A549 (cell line): Measurements from ENCODE around the gene PLA2G7. TPM values are rescaled to one million over a fixed set of nuclear protein-coding genes. Genes with fewer than 3 reads are reported as not detected.
A peak's percentile ranks its signal among the peaks of the same experiment; 100 is the strongest.

Experiments used
- ATAC-seq, 2 experiments: fragments of 200-7000 bp in 1 of 2; fragments of >200 bp in 1 of 2; cut with Nextera tagmentation in 1 of 2; cut with Tn5 transposase in 1 of 2; 3 replicates each; pipeline versions ENCODE4 v1.8.0 to v1.9.1; 2018 to 2020; ENCODE audit warnings: mild to moderate bottlenecking in 1 of 2, moderate library complexity in 1 of 2
- CTCF ChIA-PET: fragments of 300-600 bp; sonication (Branson Sonifier 250); formaldehyde crosslinking; extraction: SDS; loops from one replicate; lab custom pipeline; 2021; ENCODE audit warnings: antibody characterized with exemption, inconsistent platforms; lab: Yijun Ruan, JAX
- POLR2A ChIA-PET: fragments of 350-600 bp; formaldehyde crosslinking; extraction: SDS; loops from one replicate; lab custom pipeline; 2021; ENCODE audit warnings: antibody characterized with exemption, inconsistent platforms; lab: Yijun Ruan, JAX
- DNase-seq, 2 experiments: peaks; one replicate each; pipeline versions ENCODE4 v3.0.0 to v3.0.0-alpha.2; 2011 to 2016; ENCODE audit warnings: low read depth in 1 of 2, low spot score in 1 of 2
- FAIRE-seq: peaks from 2 replicates; lab custom pipeline; 2011; peaks lifted over from hg19 to GRCh38; lab: Jason Lieb, UNC
- H3K27ac ChIP-seq, 2 experiments: fragments of >200 bp; sonication (Bioruptor Twin); formaldehyde crosslinking; 3 replicates each; pipeline ENCODE4 v1.5.1; 2016 to 2017
- H3K4me1 ChIP-seq: fragments of >200 bp; sonication (Bioruptor Twin); formaldehyde crosslinking; 3 replicates; pipeline ENCODE4 v1.6.1; 2016
- H3K4me2 ChIP-seq: fragments of >200 bp; sonication (Bioruptor Twin); formaldehyde crosslinking; 3 replicates; pipeline ENCODE4 v1.6.1; 2016
- H3K4me3 ChIP-seq: fragments of >200 bp; sonication (Bioruptor Twin); formaldehyde crosslinking; 3 replicates; pipeline ENCODE4 v1.5.1; 2016
- H3K9me3 ChIP-seq: fragments of >200 bp; sonication (Bioruptor Twin); formaldehyde crosslinking; 3 replicates; pipeline ENCODE4 v1.6.1; 2016
- EHF ChIP-seq: fragments of 250-450 bp; sonication (Bioruptor Pico); IDR thresholded peaks from 2 replicates; pipeline ENCODE4 v1.5.0; 2020; ENCODE audit warnings: mild to moderate bottlenecking
- EP300 ChIP-seq, 2 experiments: fragments of >200 bp; sonication (Bioruptor Twin); formaldehyde crosslinking; IDR thresholded peaks; 2 replicates in 1 of 2; 3 replicates in 1 of 2; pipeline ENCODE4 v1.6.1; 2016 to 2017
- ESRRA ChIP-seq: fragments of 150-350 bp; IDR thresholded peaks from 2 replicates; pipeline ENCODE4 v1.6.1; 2014; ENCODE audit warnings: mild to moderate bottlenecking, low read length, borderline replicate concordance
- FOSB ChIP-seq: fragments of 250-450 bp; sonication (Bioruptor Pico); IDR thresholded peaks from 2 replicates; pipeline ENCODE4 v1.5.0; 2020; ENCODE audit warnings: mild to moderate bottlenecking, moderate library complexity
- HOXB5 ChIP-seq: fragments of 250-450 bp; sonication (Bioruptor Pico); IDR thresholded peaks from 2 replicates; pipeline ENCODE4 v1.5.0; 2020; ENCODE audit warnings: mild to moderate bottlenecking, moderate library complexity
- JUN ChIP-seq, 2 experiments: fragments of >200 bp; sonication (Bioruptor Twin); formaldehyde crosslinking; IDR thresholded peaks; 2 replicates in 1 of 2; 3 replicates in 1 of 2; pipeline ENCODE4 v1.6.1; 2016 to 2017
- JUNB ChIP-seq: fragments of >200 bp; sonication (Bioruptor Twin); formaldehyde crosslinking; IDR thresholded peaks from 2 replicates; pipeline ENCODE4 v1.6.1; 2016
- KDM1A ChIP-seq: fragments of 200-600 bp; sonication (generic); IDR thresholded peaks from 2 replicates; pipeline ENCODE4 v1.6.1; 2016; ENCODE audit warnings: low read depth, mild to moderate bottlenecking
- KDM5A ChIP-seq: fragments of 200-600 bp; sonication (generic); IDR thresholded peaks from 2 replicates; pipeline ENCODE4 v1.6.1; 2016; ENCODE audit warnings: antibody characterized with exemption, mild to moderate bottlenecking
- MAZ ChIP-seq: fragments of 150-350 bp; IDR thresholded peaks from 2 replicates; pipeline ENCODE4 v1.6.1; 2014; ENCODE audit warnings: antibody characterized with exemption, low read depth, low read length, borderline replicate concordance
- MYC ChIP-seq: IDR thresholded peaks from 2 replicates; pipeline ENCODE4 v1.6.1; 2012; ENCODE audit warnings: mild to moderate bottlenecking, inconsistent platforms, low read length, improper control_type of control experiment, borderline replicate concordance
- TP53 ChIP-seq: fragments of 250-450 bp; sonication (Bioruptor Pico); IDR thresholded peaks from 2 replicates; pipeline ENCODE4 v1.5.0; 2021; ENCODE audit warnings: mild to moderate bottlenecking, moderate library complexity
- ZNF302 ChIP-seq: fragments of 250-450 bp; sonication (Bioruptor Pico); IDR thresholded peaks from 2 replicates; pipeline ENCODE4 v1.9.0; 2021; ENCODE audit warnings: inconsistent platforms, mild to moderate bottlenecking, moderate library complexity
- WGBS: methylation state at CpG from one replicate; pipeline ENCODE4 v1.1.6; 2017; ENCODE audit errors: missing lambda C conversion rate; 5-methylcytosine and 5-hydroxymethylcytosine counted together
- polyA minus RNA-seq: library from RNA; depleted of rRNA, polyadenylated mRNA; stranded (reverse); fragments of >200 nt; gene quantifications from 2 replicates; pipeline ENCODE4 v1.2.3, GENCODE V29; 2011; rRNA and poly(A)+ RNA removed
- polyA plus RNA-seq, 4 experiments: library from polyadenylated mRNA; depleted of rRNA in 3 of 4; stranded (reverse); fragments of >200 nt; fragmentation: RNase III in 1 of 4; extraction: RNeasy Plus Mini Kit Qiagen cat#74134 plus additional on column Dnase treatment in 1 of 4; gene quantifications; 2 replicates in 3 of 4; 3 replicates in 1 of 4; pipeline ENCODE4 v1.2.3, GENCODE V29; 2011 to 2017
- TF ChIP-seq, protein P1 (sequence below): IDR thresholded peaks from 2 replicates; pipeline ENCODE4 v1.6.1; 2012
- TF ChIP-seq, protein P2 (sequence below): fragments of 150-350 bp; IDR thresholded peaks from 2 replicates; pipeline ENCODE4 v1.6.1; 2014; ENCODE audit warnings: low read depth, mild to moderate bottlenecking, low read length
- TF ChIP-seq, protein P3 (sequence below): fragments of >200 bp; sonication (Bioruptor Twin); formaldehyde crosslinking; IDR thresholded peaks from 3 replicates; pipeline ENCODE4 v1.5.1; 2016
- TF ChIP-seq, protein P4 (sequence below): fragments of 450-650 bp; IDR thresholded peaks from 2 replicates; pipeline ENCODE4 v1.6.1; 2014; ENCODE audit warnings: antibody characterized with exemption
- TF ChIP-seq, protein P5 (sequence below): IDR thresholded peaks from 2 replicates; pipeline ENCODE4 v1.6.1; 2012
- TF ChIP-seq, protein P6 (sequence below): fragments of >200 bp; sonication (Bioruptor Twin); formaldehyde crosslinking; IDR thresholded peaks from 3 replicates; pipeline ENCODE4 v1.6.1; 2016

Gene PLA2G7
- polyA plus RNA-seq (2011; rRNA removed) (0.04 TPM in 1 of 2 replicates, not detected in the other), polyA plus RNA-seq (2017; fragmentation: RNase III; extraction: RNeasy Plus Mini Kit Qiagen cat#74134 plus additional on column Dnase treatment) (not detected in 3 replicates), polyA minus RNA-seq (not detected in 2 replicates)
- polyA plus RNA-seq (2012; cell fraction: cytosol; rRNA removed), result not detected in 2 replicates
- polyA plus RNA-seq (2012; cell fraction: nucleus; rRNA removed), result not detected in 2 replicates

DNA sequence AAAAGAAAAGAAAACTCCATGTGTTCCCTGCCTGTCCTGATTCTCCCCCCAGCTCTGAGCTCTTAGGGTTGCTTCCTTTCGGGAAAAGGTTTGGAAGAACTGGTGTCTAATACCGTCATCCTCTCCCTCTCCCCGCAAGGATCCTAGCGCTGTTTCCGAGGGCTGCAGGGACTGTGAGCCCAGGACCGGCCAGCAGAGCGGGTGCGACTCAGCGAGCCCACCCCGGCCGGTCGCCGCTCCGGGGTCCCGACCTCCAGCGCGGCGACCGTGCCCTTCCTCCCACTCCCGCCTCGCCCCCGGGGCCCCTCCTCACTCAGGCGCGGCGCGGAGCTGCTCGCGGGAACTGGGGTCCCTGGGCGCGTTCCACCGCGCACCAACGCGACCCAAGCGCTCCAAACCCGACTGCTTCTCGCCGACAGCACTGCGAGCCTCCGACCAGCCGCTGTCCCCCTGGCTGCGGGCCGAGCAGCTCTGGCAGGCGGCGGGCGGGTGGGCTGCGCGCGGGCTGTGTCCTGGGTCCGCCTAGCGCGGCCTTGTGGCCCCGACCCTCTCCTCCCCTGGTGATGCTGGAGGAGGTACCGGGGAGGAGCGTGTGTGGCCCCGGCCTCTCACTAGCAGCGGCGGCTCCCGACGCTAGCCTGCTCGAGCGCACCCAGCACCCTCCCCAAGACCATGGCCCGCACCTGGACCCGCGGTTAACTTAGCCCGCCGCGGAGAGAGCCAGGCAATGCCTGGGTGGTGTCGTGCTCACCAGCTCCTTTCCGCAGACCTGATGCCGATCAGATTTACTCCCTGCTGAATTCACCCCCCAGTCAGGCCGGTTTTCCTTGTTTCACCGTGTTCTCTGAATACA is at the start of gene PLA2G7:
Gene PLA2G7 (minus strand): TSS at position 509 of the 853 bp plus-strand sequence. CDS start 12,484 bp downstream, outside the sequence.
- WGBS, result 25% methylated on average over 16 of the region's 73 CpGs
- FAIRE-seq, result no peak
- ChIA-PET CTCF (interaction anchor here (1.0 kb wide), 1 partner anchor 8 kb away, joined by 3 read pairs; no protein-coding TSS in a partner anchor), POLR2A (no interaction called here)
- TF ChIP-seq EHF (CRISPR knock-in tag), result no peak
- TF ChIP-seq, protein P1, sequence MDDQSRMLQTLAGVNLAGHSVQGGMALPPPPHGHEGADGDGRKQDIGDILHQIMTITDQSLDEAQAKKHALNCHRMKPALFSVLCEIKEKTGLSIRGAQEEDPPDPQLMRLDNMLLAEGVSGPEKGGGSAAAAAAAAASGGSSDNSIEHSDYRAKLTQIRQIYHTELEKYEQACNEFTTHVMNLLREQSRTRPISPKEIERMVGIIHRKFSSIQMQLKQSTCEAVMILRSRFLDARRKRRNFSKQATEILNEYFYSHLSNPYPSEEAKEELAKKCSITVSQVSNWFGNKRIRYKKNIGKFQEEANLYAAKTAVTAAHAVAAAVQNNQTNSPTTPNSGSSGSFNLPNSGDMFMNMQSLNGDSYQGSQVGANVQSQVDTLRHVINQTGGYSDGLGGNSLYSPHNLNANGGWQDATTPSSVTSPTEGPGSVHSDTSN, result no peak
- no peak for TF ChIP-seq ZNF302 (CRISPR knock-in tag)
- TF ChIP-seq, protein P2, sequence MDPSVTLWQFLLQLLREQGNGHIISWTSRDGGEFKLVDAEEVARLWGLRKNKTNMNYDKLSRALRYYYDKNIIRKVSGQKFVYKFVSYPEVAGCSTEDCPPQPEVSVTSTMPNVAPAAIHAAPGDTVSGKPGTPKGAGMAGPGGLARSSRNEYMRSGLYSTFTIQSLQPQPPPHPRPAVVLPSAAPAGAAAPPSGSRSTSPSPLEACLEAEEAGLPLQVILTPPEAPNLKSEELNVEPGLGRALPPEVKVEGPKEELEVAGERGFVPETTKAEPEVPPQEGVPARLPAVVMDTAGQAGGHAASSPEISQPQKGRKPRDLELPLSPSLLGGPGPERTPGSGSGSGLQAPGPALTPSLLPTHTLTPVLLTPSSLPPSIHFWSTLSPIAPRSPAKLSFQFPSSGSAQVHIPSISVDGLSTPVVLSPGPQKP, result no peak
- TF ChIP-seq, protein P3, sequence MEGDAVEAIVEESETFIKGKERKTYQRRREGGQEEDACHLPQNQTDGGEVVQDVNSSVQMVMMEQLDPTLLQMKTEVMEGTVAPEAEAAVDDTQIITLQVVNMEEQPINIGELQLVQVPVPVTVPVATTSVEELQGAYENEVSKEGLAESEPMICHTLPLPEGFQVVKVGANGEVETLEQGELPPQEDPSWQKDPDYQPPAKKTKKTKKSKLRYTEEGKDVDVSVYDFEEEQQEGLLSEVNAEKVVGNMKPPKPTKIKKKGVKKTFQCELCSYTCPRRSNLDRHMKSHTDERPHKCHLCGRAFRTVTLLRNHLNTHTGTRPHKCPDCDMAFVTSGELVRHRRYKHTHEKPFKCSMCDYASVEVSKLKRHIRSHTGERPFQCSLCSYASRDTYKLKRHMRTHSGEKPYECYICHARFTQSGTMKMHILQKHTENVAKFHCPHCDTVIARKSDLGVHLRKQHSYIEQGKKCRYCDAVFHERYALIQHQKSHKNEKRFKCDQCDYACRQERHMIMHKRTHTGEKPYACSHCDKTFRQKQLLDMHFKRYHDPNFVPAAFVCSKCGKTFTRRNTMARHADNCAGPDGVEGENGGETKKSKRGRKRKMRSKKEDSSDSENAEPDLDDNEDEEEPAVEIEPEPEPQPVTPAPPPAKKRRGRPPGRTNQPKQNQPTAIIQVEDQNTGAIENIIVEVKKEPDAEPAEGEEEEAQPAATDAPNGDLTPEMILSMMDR, result no peak
- TF ChIP-seq, protein P4, sequence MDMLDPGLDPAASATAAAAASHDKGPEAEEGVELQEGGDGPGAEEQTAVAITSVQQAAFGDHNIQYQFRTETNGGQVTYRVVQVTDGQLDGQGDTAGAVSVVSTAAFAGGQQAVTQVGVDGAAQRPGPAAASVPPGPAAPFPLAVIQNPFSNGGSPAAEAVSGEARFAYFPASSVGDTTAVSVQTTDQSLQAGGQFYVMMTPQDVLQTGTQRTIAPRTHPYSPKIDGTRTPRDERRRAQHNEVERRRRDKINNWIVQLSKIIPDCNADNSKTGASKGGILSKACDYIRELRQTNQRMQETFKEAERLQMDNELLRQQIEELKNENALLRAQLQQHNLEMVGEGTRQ, result no peak
- TF ChIP-seq, protein P5, sequence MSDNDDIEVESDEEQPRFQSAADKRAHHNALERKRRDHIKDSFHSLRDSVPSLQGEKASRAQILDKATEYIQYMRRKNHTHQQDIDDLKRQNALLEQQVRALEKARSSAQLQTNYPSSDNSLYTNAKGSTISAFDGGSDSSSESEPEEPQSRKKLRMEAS, result no peak
- TF ChIP-seq JUN (IDR thresholded peaks at IDR 0.05), result no peak
- no peak for TF ChIP-seq ESRRA
- TF ChIP-seq JUNB, result no peak
- TF ChIP-seq MYC, result no peak
- TF ChIP-seq TP53, result no peak
- no peak for TF ChIP-seq EP300 (IDR thresholded peaks at IDR 0.05)
- TF ChIP-seq MAZ, result no peak
- TF ChIP-seq, protein P6, sequence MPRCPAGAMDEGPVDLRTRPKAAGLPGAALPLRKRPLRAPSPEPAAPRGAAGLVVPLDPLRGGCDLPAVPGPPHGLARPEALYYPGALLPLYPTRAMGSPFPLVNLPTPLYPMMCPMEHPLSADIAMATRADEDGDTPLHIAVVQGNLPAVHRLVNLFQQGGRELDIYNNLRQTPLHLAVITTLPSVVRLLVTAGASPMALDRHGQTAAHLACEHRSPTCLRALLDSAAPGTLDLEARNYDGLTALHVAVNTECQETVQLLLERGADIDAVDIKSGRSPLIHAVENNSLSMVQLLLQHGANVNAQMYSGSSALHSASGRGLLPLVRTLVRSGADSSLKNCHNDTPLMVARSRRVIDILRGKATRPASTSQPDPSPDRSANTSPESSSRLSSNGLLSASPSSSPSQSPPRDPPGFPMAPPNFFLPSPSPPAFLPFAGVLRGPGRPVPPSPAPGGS, result no peak
- no peak for TF ChIP-seq HOXB5 (CRISPR knock-in tag)
- no peak for TF ChIP-seq KDM5A
- TF ChIP-seq FOSB (CRISPR knock-in tag), result no peak
- TF ChIP-seq KDM1A, result no peak
- peak within 1 kb of the TSS; percentile 99 for H3K4me2 ChIP-seq
- no peaks in the 10 kb centered on the region for H3K4me1 ChIP-seq
- H3K27ac ChIP-seq, result peak within 1 kb of the TSS in 1 of 2 experiments; percentile 55; a peak in 2 of 6 replicates
- H3K4me3 ChIP-seq, result peak within 1 kb of the TSS; percentile 62
- peak; percentile 88 to 89 for ATAC-seq
- no peaks in the 10 kb centered on the region for H3K9me3 ChIP-seq
- DNase-seq, result peak; percentile 6 to 20
